GM15510 (cell line): ENCODE results near the gene TMEM25.

Experiments
- POLR2A ChIP-seq: IDR thresholded peaks from 3 replicates; pipeline ENCODE4 v1.6.1; 2011; ENCODE audit warnings: borderline replicate concordance; ENCODE audit not compliant: insufficient read length; ENCODE audit errors: extremely low read depth

Gene TMEM25

DNA sequence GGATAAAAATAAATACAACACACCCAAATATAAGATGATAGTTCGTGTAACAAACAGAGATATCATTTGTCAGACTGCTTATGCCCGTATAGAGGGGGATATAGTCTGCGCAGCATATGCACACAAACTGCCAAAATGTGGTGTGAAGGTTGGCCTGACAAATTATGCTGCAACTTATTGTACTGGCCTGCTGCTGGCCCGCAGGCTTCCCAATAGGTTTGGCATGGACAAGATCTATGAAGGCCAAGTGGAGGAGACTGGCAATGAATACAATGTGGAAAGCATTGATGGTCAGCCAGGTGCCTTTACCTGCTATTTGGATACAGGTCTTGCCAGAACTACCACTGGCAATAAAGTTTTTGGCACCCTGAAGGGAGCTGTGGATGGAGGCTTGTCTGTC, 29.8 kb downstream of the TMEM25 start:
- no peak for TF ChIP-seq POLR2A

DNA sequence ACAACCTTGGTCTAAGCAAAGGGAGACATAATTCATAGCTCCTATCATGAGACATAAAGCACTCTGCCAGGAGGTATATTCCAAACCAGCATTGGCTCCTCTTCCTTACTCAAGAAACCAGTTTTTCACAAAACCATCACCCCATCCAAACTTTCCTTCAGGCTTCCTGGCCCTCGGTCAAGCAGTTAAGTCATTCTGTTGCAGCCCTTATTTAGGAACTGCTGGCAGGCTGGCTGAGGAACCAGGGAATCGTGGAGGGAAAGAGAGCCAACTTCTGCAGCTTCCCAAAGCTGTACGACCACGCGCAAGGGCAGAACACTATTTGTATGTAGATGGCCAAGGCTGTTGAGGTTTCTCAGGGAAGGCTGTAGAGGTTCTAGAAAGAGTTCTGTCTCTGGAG, 34.1 kb downstream of the TMEM25 start:
- TF ChIP-seq POLR2A: no peak

DNA sequence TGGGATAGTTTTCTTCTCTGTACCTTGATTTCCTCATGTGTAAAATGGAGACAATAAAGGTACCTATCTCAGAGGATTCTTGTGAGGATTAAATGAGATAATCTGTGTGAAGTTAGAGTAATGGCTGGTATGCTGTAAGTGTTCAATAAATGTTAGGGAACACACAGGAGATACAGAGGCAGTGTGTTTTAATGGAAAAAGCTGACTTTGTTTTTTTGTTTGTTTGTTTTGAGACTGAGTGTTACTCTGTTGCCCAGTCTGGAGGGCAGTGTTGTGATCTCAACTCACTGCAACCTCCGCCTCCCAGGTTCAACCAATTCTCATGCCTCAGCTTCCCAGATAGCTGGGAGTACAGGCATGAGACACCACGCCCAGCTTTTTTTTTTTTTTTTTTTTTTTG, 38.7 kb downstream of the TMEM25 start:
- no peak for TF ChIP-seq POLR2A

DNA sequence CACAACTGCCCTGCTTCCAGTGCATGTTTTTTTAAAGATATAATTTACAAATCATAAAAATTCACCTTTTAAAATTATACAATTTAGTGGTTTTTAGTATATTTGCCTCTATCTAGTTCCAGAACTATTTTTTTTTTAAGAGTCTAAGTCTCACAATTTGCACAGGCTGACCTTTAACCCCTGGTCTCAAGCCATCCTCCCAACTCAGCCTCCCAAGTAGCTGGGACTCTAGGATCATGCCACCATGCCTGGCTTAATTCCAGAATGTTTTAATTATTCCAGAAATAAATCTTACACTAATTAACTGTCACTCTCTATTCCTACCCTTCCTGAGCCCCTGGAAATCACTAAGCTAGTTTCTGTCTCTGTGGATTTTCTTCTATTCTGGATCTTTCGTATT, 39.8 kb downstream of the TMEM25 start:
- no peak for TF ChIP-seq POLR2A

DNA sequence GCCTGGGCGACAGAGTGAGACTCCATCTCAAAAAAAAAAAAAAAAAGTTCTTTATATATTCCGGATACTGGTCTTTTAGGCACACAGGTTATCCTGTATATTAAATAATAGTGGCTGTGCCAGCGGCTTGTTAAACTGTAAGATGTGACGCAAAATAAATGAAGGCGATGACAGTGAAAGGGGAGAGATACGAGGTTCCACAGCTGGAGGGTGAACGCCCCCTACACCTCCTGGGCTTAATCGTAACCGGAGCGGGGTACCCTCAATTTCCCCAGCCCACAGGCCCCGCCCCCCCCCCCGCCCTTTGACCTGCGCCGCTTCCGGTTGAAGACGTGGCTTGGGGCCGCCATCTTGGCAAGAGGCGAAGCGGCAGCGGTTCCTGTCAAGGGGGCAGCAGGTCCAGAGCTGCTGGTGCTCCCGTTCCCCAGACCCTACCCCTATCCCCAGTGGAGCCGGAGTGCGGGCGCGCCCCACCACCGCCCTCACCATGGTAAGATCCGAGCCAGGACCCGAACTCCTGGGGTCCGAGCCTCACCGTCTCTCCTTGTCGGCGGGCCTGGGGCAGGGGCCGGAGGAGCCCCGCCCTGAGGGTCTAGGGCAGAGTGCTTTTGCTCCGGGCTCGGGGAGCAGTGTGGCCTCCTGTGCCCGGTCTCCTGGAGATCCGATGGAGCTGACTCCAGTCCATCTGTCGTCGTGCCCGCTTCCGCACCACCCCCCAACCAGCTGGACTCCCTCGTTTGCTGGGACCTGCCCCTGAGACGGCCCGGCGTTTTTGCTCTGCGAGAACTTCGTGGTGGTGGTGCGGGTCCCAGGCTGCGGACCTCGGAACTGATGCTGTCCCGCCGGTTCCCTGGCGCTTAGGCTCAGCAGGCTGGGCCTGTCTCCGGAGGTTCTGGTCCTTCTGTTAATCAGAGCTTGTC, 41.3 kb downstream of the TMEM25 start, which contains the start of gene ARCN1:
Gene ARCN1, plus strand, starts transcription at position 349 of the 920 bp plus-strand sequence. Its CDS starts 139 bp downstream, at position 488.
- TF ChIP-seq POLR2A: peak; percentile 90

DNA sequence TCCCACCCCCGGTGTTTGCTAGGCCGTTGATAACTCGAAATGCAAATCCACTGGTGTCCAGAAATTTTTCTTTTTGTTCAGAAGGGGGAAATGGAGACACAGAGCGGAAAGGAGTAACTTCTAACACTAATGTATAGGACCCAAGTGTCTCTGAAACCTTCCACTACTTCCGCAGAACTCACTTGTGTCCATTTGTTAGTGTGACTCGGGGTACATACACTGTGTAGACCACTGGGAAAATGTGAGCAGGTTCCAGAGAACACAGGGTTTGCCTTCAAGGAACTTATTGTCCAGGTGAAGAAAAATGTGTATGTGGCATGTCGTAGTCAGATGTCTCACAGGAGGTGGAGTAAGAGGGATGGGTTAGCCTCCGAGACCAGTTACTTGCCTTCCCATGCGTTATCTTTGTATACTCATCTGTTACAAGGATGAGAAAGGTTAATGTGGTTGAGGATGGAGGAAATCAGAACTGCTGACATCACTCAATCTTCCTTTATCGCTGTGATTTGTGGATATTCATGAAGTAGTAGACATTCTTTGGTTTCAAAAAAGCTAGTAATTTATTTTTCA, 42.1 kb downstream of the TMEM25 start:
- TF ChIP-seq POLR2A: no peak

DNA sequence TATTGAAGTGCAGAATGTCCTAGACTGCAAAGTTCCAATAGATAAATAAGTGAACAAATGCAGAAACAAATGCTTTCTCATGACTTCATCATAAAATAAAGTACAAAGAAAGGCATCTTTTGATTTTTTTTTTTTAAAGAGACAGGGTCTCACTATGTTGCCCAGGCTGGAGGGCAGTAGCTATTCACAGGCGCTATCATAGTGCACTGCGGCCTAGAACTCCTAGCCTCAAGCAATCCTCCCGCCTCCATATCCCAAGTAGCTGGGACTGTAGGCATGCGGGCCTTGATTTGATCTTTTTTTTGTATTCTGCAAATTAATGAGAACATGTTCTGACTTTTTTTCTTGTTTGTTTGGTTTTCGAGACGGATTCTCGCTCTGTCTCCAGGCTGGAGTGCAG, 43.6 kb downstream of the TMEM25 start:
- no peak for TF ChIP-seq POLR2A

DNA sequence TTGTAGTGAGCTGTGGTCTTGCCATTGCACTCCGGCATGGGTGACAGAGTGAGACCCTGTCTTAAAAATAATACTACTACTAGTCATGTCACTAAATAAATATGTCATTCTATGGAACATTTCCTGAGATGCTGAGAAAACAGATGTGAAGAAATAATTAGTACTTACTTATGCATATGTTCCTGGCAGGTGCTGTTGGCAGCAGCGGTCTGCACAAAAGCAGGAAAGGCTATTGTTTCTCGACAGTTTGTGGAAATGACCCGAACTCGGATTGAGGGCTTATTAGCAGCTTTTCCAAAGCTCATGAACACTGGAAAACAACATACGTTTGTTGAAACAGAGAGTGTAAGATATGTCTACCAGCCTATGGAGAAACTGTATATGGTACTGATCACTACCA, 50.1 kb downstream of the TMEM25 start:
- TF ChIP-seq POLR2A: no peak
